Tongue (tissue), 2 donors: ENCODE data around the gene KRTCAP2. TPM values are rescaled to one million over a fixed set of nuclear protein-coding genes. Genes with fewer than 3 reads are reported as not detected.
"Not testable (repeated sequence)": the region's sequence is repeated elsewhere in the genome, so short reads cannot be mapped to it uniquely, and the experiment has no call there.

Experiments used
- DNase-seq: peaks from one replicate; pipeline ENCODE4 v3.0.0-alpha.2; 2015
- total RNA-seq: library from RNA; depleted of rRNA; stranded (reverse); fragments of >200 nt; gene quantifications from one replicate; pipeline ENCODE4 v1.2.3, GENCODE V29; 2014

The KRTCAP2 gene
- total RNA-seq, 1 donor from 2014 or later, result 29.6 TPM

- no peak for DNase-seq
These were observed 26.7 kb upstream of the KRTCAP2 start for GRCh38 chr1:155199792-155200191.

- DNase-seq, result no peak
These were observed 25.4 kb upstream of the KRTCAP2 start for GRCh38 chr1:155198547-155198906.

- no peak for DNase-seq
These were observed 24.9 kb upstream of the KRTCAP2 start for GRCh38 chr1:155197901-155198546.

- DNase-seq, result no peak
These were observed 24.0 kb upstream of the KRTCAP2 start for GRCh38 chr1:155196893-155197638.

GRCh38 chr1:155196103-155196892, 23.2 kb upstream of the KRTCAP2 start:
- no peak for DNase-seq

- no peak for DNase-seq
These were observed 22.3 kb upstream of the KRTCAP2 start for GRCh38 chr1:155195201-155196102.

GRCh38 chr1:155193991-155194240, 20.8 kb upstream of the KRTCAP2 start:
- not testable (repeated sequence) for DNase-seq

GRCh38 chr1:155193275-155193990, 20.3 kb upstream of the KRTCAP2 start:
- peak; percentile 93 for DNase-seq

- no peak for DNase-seq
These were observed 19.5 kb upstream of the KRTCAP2 start for GRCh38 chr1:155192346-155193274.

GRCh38 chr1:155191904-155192303, 18.8 kb upstream of the KRTCAP2 start:
- no peak for DNase-seq

- not testable (repeated sequence) for DNase-seq
These were observed 16.8 kb upstream of the KRTCAP2 start for GRCh38 chr1:155189926-155190325.

GRCh38 chr1:155188268-155188667, 15.2 kb upstream of the KRTCAP2 start:
- no peak for DNase-seq

GRCh38 chr1:155187456-155187891, 14.4 kb upstream of the KRTCAP2 start:
- no peak for DNase-seq

- DNase-seq, result no peak
These were observed 13.8 kb upstream of the KRTCAP2 start for GRCh38 chr1:155186794-155187455.

GRCh38 chr1:155186067-155186793, 13.1 kb upstream of the KRTCAP2 start:
- no peak for DNase-seq

- no peak for DNase-seq
These were observed 12.6 kb upstream of the KRTCAP2 start for GRCh38 chr1:155185783-155186066.

GRCh38 chr1:155184835-155185782, 12.0 kb upstream of the KRTCAP2 start:
- DNase-seq, result peak; percentile 49

- DNase-seq, result no peak
These were observed 11.3 kb upstream of the KRTCAP2 start for GRCh38 chr1:155184351-155184811.
